Suppressor macrophage treated with lipopolysaccharide for 1 hour (primary cell): ENCODE results near the gene MYH7B.

Source experiments
- DNase-seq, 3 donors: peaks; one replicate each; pipeline ENCODE4 v3.0.0-alpha.2; 2020 to 2022

Gene MYH7B

GRCh38 chr20:34978092-34978744 is 22.6 kb downstream of the MYH7B start:
- no peak for DNase-seq

DNA sequence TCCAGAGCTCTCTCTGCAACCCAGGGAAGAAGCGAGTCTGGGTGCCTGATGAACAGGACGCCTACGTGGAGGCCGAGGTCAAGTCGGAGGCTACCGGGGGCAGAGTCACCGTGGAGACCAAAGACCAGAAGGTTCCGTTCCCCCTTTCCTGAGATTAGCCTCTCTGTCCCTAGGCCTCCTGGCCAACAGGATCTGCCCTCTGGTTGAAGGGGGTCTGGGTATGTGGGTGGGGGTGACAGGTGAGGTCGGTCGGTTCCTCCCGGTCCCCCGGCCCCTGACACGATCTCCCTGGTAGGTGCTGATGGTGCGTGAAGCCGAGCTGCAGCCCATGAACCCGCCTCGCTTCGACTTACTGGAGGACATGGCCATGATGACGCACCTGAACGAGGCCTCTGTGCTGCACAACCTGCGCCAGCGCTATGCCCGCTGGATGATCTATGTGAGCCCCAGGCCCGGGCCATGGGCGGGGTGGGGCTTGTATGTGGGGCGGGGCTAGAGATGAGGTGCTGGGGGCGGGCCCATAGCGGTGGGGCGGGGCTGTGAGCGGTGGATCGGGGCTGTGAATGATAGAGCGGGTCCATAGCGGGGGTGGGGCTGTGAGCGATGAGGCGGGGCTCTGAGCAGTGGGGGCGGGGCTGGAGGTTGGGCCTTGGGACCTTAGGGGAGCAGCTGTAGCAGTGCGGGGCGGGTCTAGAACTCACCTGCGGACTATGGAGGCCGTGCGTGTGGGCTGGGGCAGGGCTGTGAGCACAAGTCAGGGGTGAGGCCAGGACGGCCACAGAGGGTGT is 23.9 kb downstream of the MYH7B start:
- no peak for DNase-seq

GRCh38 chr20:34980543-34981233 is 25.0 kb downstream of the MYH7B start:
- DNase-seq = no peak

DNA sequence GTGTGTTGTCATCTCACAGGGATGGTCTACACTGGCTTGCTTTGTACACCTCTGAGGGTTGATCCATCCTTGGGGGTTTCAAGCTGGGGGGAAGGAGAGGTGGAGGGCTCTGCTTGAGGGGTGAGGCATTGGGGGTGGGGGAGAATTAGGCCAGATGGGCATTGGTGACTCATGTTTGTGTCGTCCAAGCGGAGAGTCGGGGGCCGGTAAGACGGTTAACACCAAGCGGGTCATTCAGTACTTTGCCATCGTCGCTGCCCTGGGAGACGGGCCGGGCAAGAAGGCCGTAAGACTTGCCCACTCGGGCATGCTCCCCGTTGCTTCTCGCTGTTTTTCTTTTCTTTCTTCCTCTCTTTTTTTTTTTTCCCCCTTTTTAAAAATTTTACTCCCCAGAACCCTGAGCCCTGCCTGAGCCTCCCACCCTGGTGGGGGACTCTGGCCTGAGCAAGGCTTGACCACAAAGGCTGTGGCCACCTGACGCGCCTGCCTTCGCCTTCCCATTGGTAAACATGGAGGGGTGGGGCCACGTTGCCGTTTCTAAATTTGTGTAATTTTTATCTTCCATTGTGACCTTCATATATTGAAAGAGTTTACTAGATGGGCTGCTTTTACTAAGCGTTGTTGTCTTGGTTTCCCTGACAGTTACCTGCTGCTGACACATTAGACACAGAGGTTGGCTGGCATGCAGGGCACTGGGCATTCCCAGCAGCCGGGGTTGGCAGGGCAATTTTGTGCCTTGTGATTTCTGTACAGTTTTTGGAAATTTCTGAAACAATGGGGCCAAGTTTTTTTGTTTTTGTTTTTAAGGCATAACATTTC is 26.8 kb downstream of the MYH7B start:
- no peak for DNase-seq

GRCh38 chr20:34983089-34983820 is 27.6 kb downstream of the MYH7B start:
- DNase-seq = no peak

GRCh38 chr20:34983995-34984735 is 28.5 kb downstream of the MYH7B start:
- no peak for DNase-seq

DNA sequence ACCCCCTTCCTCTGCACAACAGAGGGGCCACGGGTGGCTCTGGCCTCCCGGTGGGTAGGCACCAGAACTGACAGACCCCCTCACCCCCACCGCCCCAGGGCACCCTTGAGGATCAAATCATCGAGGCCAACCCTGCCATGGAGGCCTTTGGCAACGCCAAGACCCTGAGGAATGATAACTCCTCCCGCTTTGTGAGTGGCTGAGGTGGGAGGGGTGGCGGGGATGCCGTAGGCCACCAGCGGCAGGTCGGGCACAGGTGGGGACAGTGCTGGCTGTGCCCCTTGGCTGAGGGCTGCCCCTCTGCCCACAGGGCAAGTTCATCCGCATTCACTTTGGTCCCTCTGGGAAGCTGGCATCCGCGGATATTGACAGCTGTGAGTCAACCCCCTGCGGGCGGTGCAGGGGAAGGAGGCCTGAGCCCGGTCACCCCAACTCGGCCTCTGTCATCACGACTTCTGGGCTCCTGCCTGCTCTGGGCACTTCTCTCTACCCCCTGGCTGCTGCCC is 29.1 kb downstream of the MYH7B start:
- peak in 1 of 3 donors; percentile 5 for DNase-seq

GRCh38 chr20:34985461-34986310 is 30.0 kb downstream of the MYH7B start:
- DNase-seq = no peak

DNA sequence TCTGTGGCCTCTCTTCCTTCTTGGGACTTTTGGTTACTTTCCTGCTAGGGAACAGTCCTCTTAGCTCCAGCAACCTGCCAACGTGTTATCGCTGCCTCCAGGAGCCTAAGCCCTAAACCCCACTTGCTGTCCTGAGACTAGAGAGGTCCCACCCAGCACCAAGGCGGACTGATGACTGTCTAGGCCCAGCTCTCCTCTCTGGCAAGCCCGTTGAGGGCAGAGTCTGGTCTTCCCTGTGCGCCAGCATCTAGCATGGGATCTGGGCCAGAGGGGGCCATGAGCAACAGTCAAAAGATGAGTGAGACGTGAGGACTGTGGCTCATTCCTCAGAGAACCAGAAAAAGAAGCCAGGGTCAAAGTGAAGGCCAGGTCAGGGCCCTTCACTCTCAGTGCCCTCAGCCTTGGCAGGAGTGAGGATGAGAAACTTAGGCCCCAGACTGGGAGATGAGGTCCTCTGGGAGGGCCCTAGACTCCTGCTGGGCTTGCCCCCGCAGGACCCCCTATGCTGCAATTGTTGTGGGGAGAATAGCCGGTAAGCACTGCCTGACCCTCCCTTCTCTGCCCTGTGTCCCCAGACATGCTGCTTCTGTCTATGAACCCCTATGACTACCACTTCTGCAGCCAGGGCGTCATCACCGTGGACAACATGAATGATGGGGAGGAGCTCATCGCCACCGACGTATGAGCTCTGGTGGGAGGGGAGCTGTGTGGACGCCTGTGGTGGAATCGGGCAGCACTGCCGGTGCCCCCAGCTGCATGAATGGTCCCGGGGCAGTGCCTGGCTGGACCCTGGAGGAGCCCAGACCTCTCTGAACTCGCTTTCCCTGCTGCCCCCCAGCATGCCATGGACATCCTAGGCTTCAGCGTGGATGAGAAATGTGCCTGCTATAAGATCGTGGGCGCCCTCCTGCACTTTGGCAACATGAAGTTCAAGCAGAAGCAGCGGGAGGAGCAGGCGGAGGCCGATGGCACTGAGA is 30.9 kb downstream of the MYH7B start:
- no peak for DNase-seq

- DNase-seq = no peak
These were observed 31.9 kb downstream of the MYH7B start for GRCh38 chr20:34987288-34988190.

DNA sequence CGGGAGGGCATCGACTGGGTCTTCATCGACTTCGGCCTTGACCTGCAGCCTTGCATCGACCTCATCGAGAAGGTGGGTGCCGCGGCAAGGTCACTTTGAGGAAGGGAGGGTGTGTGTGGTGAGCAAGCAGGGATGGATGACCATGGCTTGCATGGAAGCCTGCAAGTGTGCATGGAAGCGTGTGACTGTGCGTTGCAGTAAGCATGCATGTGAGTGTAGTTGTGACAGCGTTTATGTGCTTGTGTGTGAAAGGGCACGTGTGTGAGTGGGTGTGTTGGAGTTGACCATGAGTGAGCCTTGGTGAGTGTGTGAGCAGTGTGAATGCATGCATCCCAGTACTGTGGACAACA is 32.5 kb downstream of the MYH7B start:
- DNase-seq = no peak

DNA sequence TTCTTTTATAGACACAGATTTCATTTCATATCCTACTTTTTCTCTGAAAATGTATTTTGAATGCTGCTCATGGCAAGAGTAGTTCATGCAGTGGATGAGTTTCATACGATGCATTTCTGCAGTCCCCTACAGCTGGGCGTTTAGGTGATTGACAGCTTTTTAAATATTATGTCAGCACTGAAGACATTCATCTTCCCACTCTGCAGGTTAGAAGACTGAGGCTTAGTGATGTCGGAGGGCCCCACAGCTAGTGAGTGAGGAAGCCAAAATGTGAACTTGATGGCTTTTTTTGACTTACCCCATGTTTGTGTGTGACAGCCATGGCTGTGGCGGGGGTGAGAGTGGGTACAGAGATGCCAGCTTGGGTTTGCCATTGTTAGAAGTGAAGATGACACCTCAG is 33.5 kb downstream of the MYH7B start:
- no peak for DNase-seq

DNA sequence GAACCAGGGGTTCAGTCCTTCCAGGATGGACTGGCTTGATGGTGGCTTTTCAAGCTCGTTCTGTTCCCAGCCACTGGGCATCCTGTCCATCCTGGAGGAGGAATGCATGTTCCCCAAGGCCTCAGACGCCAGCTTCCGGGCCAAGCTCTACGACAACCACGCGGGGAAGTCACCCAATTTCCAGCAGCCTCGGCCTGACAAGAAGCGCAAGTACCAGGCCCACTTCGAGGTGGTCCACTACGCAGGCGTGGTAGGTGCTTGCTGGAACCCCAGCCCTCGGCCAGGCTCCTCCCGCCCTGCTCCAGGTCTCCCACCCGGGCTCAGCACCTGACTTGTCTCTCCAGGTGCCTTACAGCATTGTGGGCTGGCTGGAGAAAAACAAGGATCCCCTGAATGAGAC is 34.0 kb downstream of the MYH7B start:
- no peak for DNase-seq

- no peak for DNase-seq
These were observed 34.6 kb downstream of the MYH7B start for GRCh38 chr20:34990231-34990630.

GRCh38 chr20:34990661-34991214 is 35.1 kb downstream of the MYH7B start:
- no peak for DNase-seq

GRCh38 chr20:34992751-34993417 is 37.2 kb downstream of the MYH7B start:
- DNase-seq = no peak

DNA sequence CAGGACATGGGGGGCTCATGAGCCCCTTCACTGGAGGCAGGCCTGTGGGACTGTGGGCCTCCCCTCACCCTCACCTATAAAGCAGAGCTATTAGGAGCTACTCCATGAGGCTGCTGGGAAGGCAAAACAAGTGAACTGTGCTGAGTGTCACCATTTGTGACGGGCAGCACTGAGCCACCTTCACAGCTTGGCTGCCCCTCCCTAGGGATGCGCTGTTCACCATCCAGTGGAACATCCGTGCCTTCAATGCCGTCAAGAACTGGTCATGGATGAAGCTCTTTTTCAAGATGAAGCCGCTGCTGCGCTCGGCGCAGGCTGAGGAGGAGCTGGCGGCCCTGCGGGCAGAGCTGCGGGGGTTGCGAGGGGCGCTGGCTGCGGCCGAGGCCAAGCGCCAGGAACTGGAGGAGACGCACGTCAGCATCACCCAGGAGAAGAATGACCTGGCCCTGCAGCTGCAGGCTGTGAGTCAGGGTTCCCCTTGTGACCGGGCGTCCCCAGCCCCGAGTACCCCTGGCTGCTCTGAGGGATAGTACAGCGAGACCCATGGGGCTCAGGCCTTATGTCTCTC is 38.4 kb downstream of the MYH7B start:
- DNase-seq = no peak
